Neural progenitor cell (in vitro differentiated cells): ENCODE data around the gene CRHR2. TPM values are rescaled to one million over a fixed set of nuclear protein-coding genes. Genes with fewer than 3 reads are reported as not detected.

Experiments used
- DNase-seq: peaks from one replicate; pipeline ENCODE4 v3.0.0-alpha.2; 2016; ENCODE audit warnings: low spot score
- H2AFZ ChIP-seq: fragments of 200-600 bp; sonication (generic); replicated peaks from 2 replicates; pipeline ENCODE4 v1.6.1; 2016; ENCODE audit warnings: antibody characterized with exemption
- H3F3A ChIP-seq: fragments of 200-600 bp; sonication (generic); 2 replicates; pipeline ENCODE4 v1.6.1; 2016; ENCODE audit warnings: antibody characterized with exemption, low read depth
- H3K27ac ChIP-seq: fragments of 200-600 bp; sonication (generic); 2 replicates; pipeline ENCODE4 v1.5.1; 2016; ENCODE audit warnings: mild to moderate bottlenecking
- H3K27me3 ChIP-seq: fragments of 200-600 bp; sonication (generic); 2 replicates; pipeline ENCODE4 v1.6.1; 2016; ENCODE audit warnings: mild to moderate bottlenecking, moderate library complexity
- H3K36me3 ChIP-seq: fragments of 200-600 bp; sonication (generic); 2 replicates; pipeline ENCODE4 v1.5.1; 2016
- H3K4me1 ChIP-seq: fragments of 200-600 bp; sonication (generic); 2 replicates; pipeline ENCODE4 v1.6.1; 2016; ENCODE audit warnings: mixed run types
- H3K4me2 ChIP-seq: fragments of 200-600 bp; sonication (generic); 2 replicates; pipeline ENCODE4 v1.6.1; 2016
- H3K4me3 ChIP-seq: fragments of 200-600 bp; sonication (generic); 2 replicates; pipeline ENCODE4 v1.5.1; 2016
- H3K79me2 ChIP-seq: fragments of 200-600 bp; sonication (generic); 2 replicates; pipeline ENCODE4 v1.6.1; 2016; ENCODE audit warnings: low read depth
- H3K9ac ChIP-seq: fragments of 200-600 bp; sonication (generic); 2 replicates; pipeline ENCODE4 v1.6.1; 2016
- H3K9me3 ChIP-seq: fragments of 200-600 bp; sonication (generic); 2 replicates; pipeline ENCODE4 v1.5.1; 2016; ENCODE audit warnings: low read depth
- H4K20me1 ChIP-seq: fragments of 200-600 bp; sonication (generic); 2 replicates; pipeline ENCODE4 v1.6.1; 2016; ENCODE audit warnings: low read depth
- H3K27ac Mint-ChIP-seq: 3 replicates; pipeline ENCODE4 v1.8.0; 2021; ENCODE audit warnings: mixed read lengths
- H3K27me3 Mint-ChIP-seq: 2 replicates; pipeline ENCODE4 v1.8.0; 2022; ENCODE audit warnings: low read depth, mild to moderate bottlenecking, inconsistent platforms, moderate library complexity, mixed read lengths; ENCODE audit not compliant: insufficient read depth
- H3K36me3 Mint-ChIP-seq: 3 replicates; pipeline ENCODE4 v1.8.0; 2021; ENCODE audit warnings: mixed read lengths
- H3K4me1 Mint-ChIP-seq: 3 replicates; pipeline ENCODE4 v1.8.0; 2021; ENCODE audit warnings: mixed read lengths
- H3K4me3 Mint-ChIP-seq: 3 replicates; pipeline ENCODE4 v1.8.0; 2021; ENCODE audit warnings: mild to moderate bottlenecking, moderate library complexity, mixed read lengths
- H3K9me3 Mint-ChIP-seq: 3 replicates; pipeline ENCODE4 v1.8.0; 2020; ENCODE audit warnings: mixed read lengths
- EZH2 ChIP-seq: fragments of 200-600 bp; sonication (generic); IDR thresholded peaks from 2 replicates; pipeline ENCODE4 v1.6.1; 2017; ENCODE audit warnings: antibody characterized with exemption, mild to moderate bottlenecking, moderate library complexity
- EZH2phosphoT487 ChIP-seq: fragments of 200-600 bp; sonication (generic); IDR thresholded peaks from 2 replicates; pipeline ENCODE4 v1.6.1; 2017; ENCODE audit warnings: antibody characterized with exemption
- total RNA-seq: library from RNA; depleted of rRNA; stranded (reverse); fragments of >200 nt; gene quantifications from 2 replicates; pipeline ENCODE4 v1.2.3, GENCODE V29; 2015; ENCODE audit warnings: low replicate concordance
- TF ChIP-seq, protein P1 (sequence below): fragments of 200-600 bp; sonication (generic); IDR thresholded peaks from 2 replicates; pipeline ENCODE4 v1.5.1; 2017; ENCODE audit warnings: antibody characterized with exemption, mild to moderate bottlenecking

CRHR2 gene
- total RNA-seq, 1 donor from 2014 or later: not detected

DNA sequence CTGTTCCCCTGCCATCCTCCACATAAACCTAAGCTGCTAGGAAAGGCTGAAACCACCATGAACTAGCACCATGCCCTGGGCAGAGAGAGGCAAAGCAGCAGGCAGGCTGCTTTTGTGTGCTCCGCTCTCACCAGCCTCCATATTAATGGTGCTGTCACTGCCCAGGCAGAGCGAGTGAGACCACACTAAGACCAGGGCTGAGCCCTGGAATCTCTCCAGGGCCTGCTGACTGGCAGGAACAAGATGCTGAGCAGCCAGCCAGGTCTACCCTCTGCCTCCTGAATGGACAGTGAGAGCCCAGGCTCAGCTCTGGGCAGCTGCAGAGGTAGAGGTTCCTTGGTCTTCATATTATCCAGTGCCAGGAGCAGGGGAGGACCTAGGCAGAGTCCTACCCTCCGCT, 1.6 kb upstream of the CRHR2 start:
- H3K4me2 ChIP-seq: no peak overlapping the region
- Mint-ChIP-seq H3K4me1 (peaks cover 21% of the 10 kb centered on the region), H3K36me3 (no peaks in the 10 kb centered on the region), H3K27ac (no peak overlapping the region), H3K4me3 (no peak overlapping the region), H3K9me3 (peaks cover 2% of the 10 kb centered on the region), H3K27me3 (peaks cover 38% of the 10 kb centered on the region)
- no peak overlapping the region for H3K9ac ChIP-seq
- TF ChIP-seq EZH2phosphoT487 (no peak), EZH2 (no peak)
- peaks cover 16% of the 10 kb centered on the region for H3K4me1 ChIP-seq
- peaks cover 60% of the 10 kb centered on the region for H4K20me1 ChIP-seq
- no peak overlapping the region for H3K27ac ChIP-seq
- H3F3A ChIP-seq: peaks cover 11% of the 10 kb centered on the region
- H3K27me3 ChIP-seq: peaks cover 48% of the 10 kb centered on the region
- H3K79me2 ChIP-seq: no peaks in the 10 kb centered on the region
- no peak for DNase-seq
- H3K9me3 ChIP-seq: no peaks in the 10 kb centered on the region
- H3K4me3 ChIP-seq: no peak overlapping the region
- H3K36me3 ChIP-seq: no peaks in the 10 kb centered on the region
- H2AFZ ChIP-seq: no peak overlapping the region

DNA sequence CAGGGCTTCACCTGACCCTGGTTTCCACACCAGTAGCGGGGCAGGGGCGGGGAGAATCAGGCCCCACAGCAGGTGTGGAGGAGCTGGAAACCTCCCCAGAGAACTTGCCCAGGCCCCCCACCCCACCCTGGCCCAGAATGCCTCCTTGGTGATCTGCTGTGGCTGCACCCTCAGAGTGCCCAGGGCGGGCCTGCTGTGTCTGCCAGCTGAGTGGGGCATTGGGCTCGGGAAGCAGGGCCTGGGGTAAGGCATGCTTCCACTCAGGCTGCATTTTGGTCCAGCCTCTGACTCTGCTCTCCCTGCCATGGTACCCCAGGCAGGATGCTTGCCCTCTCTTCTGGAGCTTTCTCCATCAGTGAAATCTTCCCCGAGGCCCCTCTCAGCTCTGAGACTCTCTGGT, 1.1 kb upstream of the CRHR2 start:
- no peaks in the 10 kb centered on the region for H3K36me3 ChIP-seq
- Mint-ChIP-seq H3K4me3 (peak overlapping the region; percentile 80), H3K36me3 (no peaks in the 10 kb centered on the region), H3K4me1 (peaks cover 16% of the 10 kb centered on the region), H3K27ac (no peak overlapping the region), H3K27me3 (peaks cover 43% of the 10 kb centered on the region), H3K9me3 (peaks cover 2% of the 10 kb centered on the region)
- H2AFZ ChIP-seq: no peak overlapping the region
- no peak overlapping the region for H3K9ac ChIP-seq
- peaks cover 65% of the 10 kb centered on the region for H4K20me1 ChIP-seq
- peaks cover 48% of the 10 kb centered on the region for H3K27me3 ChIP-seq
- DNase-seq: no peak
- no peak overlapping the region for H3K4me3 ChIP-seq
- no peaks in the 10 kb centered on the region for H3K79me2 ChIP-seq
- H3K9me3 ChIP-seq: no peaks in the 10 kb centered on the region
- no peak overlapping the region for H3K27ac ChIP-seq
- peaks cover 12% of the 10 kb centered on the region for H3F3A ChIP-seq
- TF ChIP-seq, protein P1, sequence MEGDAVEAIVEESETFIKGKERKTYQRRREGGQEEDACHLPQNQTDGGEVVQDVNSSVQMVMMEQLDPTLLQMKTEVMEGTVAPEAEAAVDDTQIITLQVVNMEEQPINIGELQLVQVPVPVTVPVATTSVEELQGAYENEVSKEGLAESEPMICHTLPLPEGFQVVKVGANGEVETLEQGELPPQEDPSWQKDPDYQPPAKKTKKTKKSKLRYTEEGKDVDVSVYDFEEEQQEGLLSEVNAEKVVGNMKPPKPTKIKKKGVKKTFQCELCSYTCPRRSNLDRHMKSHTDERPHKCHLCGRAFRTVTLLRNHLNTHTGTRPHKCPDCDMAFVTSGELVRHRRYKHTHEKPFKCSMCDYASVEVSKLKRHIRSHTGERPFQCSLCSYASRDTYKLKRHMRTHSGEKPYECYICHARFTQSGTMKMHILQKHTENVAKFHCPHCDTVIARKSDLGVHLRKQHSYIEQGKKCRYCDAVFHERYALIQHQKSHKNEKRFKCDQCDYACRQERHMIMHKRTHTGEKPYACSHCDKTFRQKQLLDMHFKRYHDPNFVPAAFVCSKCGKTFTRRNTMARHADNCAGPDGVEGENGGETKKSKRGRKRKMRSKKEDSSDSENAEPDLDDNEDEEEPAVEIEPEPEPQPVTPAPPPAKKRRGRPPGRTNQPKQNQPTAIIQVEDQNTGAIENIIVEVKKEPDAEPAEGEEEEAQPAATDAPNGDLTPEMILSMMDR: no peak
- TF ChIP-seq EZH2: no peak
- TF ChIP-seq EZH2phosphoT487: no peak
- peaks cover 21% of the 10 kb centered on the region for H3K4me1 ChIP-seq
- no peak overlapping the region for H3K4me2 ChIP-seq

DNA sequence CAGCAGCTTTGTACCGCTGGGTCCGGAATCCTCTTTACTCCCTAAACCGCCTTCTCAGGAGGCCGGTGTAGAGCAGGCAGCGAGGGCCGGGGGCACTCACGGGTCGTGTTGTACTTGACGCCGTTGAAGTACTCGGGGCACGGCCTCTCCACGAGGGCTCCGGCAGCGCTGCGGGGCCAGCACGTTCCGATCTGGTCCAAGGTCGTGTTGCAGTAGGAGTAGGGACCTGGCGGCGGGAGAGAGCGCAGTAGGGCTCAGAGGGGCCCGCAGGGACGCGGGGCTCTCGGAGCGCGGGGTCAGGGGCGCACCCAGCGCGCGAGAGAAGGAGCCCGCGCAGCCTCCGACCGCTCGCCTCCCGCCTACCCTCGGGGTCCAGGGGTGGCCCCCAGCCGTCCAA, 443 bp downstream of the CRHR2 start:
- Histone ChIP-seq H3K27ac (no peak overlapping the region), H3K9me3 (no peaks in the 10 kb centered on the region), H3K79me2 (no peaks in the 10 kb centered on the region), H3K4me1 (peaks cover 21% of the 10 kb centered on the region), H3K4me3 (peak overlapping the region; percentile 54), H2AFZ (no peak overlapping the region), H4K20me1 (peaks cover 63% of the 10 kb centered on the region), H3K4me2 (peak overlapping the region; percentile 94), H3K9ac (no peak overlapping the region), H3K36me3 (no peaks in the 10 kb centered on the region), H3F3A (peaks cover 12% of the 10 kb centered on the region), H3K27me3 (peaks cover 48% of the 10 kb centered on the region)
- Mint-ChIP-seq H3K9me3 (peaks cover 2% of the 10 kb centered on the region), H3K4me1 (peaks cover 9% of the 10 kb centered on the region), H3K27me3 (peaks cover 49% of the 10 kb centered on the region), H3K27ac (no peak overlapping the region), H3K4me3 (peak overlapping the region; percentile 86), H3K36me3 (no peaks in the 10 kb centered on the region)
- TF ChIP-seq EZH2: peak; percentile 73
- TF ChIP-seq, protein P1: no peak
- peak; percentile 69 for TF ChIP-seq EZH2phosphoT487
- peak; percentile 52 for DNase-seq

DNA sequence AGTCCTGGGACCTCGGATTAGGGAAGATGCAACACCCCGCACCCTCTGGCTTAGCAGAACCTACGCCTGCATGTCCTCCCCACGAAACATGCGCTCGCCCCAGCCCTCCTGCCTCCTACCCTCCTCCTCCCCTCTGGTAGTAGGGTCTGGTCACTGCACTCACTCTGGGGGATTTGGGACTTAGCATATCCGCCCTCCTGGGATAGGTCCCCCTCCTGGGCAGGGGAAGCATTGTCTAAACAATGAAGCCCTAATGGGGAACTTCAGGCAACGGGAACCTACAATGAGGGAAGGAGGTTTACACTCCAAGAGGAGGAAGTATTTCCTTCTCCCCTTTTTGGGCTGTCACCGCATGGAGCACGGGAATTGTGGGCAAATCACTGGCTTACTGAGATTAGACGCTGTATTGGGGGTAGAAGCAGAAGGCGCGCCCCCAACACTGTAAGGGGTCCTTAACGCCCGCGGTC, 892 bp downstream of the CRHR2 start:
- Histone ChIP-seq H3K4me3 (peak overlapping the region; percentile 54), H3K79me2 (no peaks in the 10 kb centered on the region), H2AFZ (no peak overlapping the region), H3K9ac (no peak overlapping the region), H4K20me1 (peaks cover 63% of the 10 kb centered on the region), H3K27me3 (peaks cover 48% of the 10 kb centered on the region), H3K4me1 (peaks cover 21% of the 10 kb centered on the region), H3F3A (peaks cover 12% of the 10 kb centered on the region), H3K27ac (no peak overlapping the region), H3K9me3 (no peaks in the 10 kb centered on the region), H3K36me3 (no peaks in the 10 kb centered on the region), H3K4me2 (peak overlapping the region; percentile 94)
- Mint-ChIP-seq H3K4me3 (peak overlapping the region; percentile 86), H3K27me3 (peaks cover 53% of the 10 kb centered on the region), H3K27ac (no peak overlapping the region), H3K4me1 (peaks cover 9% of the 10 kb centered on the region), H3K9me3 (peaks cover 2% of the 10 kb centered on the region), H3K36me3 (no peaks in the 10 kb centered on the region)
- peak; percentile 65 for DNase-seq
- TF ChIP-seq EZH2phosphoT487: no peak
- TF ChIP-seq, protein P1: no peak
- no peak for TF ChIP-seq EZH2
